Measurements from ENCODE around the gene FOXD3.
A peak's percentile ranks its signal among the peaks of the same experiment; 100 is the strongest.

Gene FOXD3

GRCh38 chr1:63362578-63362977 lies 40.2 kb downstream of the FOXD3 start:
- DNase-seq, result no peak

GRCh38 chr1:63363014-63363413 lies 40.6 kb downstream of the FOXD3 start:
- no peak for DNase-seq

GRCh38 chr1:63366908-63367214 lies 44.5 kb downstream of the FOXD3 start:
- DNase-seq, result peak; percentile 45

GRCh38 chr1:63367215-63368103 lies 45.1 kb downstream of the FOXD3 start, which contains the start of gene ALG6:
Gene ALG6, plus strand, starts transcription at chr1:63367627. Its CDS starts 3,351 bp downstream, at chr1:63370978.
- peak; percentile 97 for DNase-seq

GRCh38 chr1:63368131-63368530 lies 45.8 kb downstream of the FOXD3 start:
- DNase-seq, result no peak
